ENCODE measurements around the gene PXMP2. TPM values are rescaled to one million over a fixed set of nuclear protein-coding genes. Genes with fewer than 3 reads are reported as not detected.

PXMP2 gene
- total RNA-seq, 1 donor from 2014 or later = 34.8 TPM

- H3K27me3 ChIP-seq (ENCODE audit: control insufficient read depth, insufficient read depth, low read length) = no peaks in the 10 kb centered on the region
- no peak overlapping the region for H3K4me3 ChIP-seq (ENCODE audit: low read depth, low read length)
- DNase-seq (ENCODE audit: low read depth) = no peak
- peaks cover under 1% of the 10 kb centered on the region for H3K36me3 ChIP-seq (ENCODE audit: control insufficient read depth, insufficient read depth, low read length)
- TF ChIP-seq CTCF (IDR thresholded peaks at IDR 0.05; ENCODE audit: insufficient read depth, low read length, poor library complexity, severe bottlenecking) = no peak
Measured at GRCh38 chr12:132724506-132725241, 37.3 kb downstream of the PXMP2 start.

GRCh38 chr12:132726386-132726785, 39.0 kb downstream of the PXMP2 start:
- no peak for DNase-seq (ENCODE audit: low read depth)
- H3K27me3 ChIP-seq (ENCODE audit: control insufficient read depth, insufficient read depth, low read length) = no peaks in the 10 kb centered on the region
- peaks cover 4% of the 10 kb centered on the region for H3K36me3 ChIP-seq (ENCODE audit: control insufficient read depth, insufficient read depth, low read length)
- H3K4me3 ChIP-seq (ENCODE audit: low read depth, low read length) = no peak overlapping the region
- TF ChIP-seq CTCF (IDR thresholded peaks at IDR 0.05; ENCODE audit: insufficient read depth, low read length, poor library complexity, severe bottlenecking) = no peak

GRCh38 chr12:132727091-132727794, 39.9 kb downstream of the PXMP2 start:
- H3K36me3 ChIP-seq (ENCODE audit: control insufficient read depth, insufficient read depth, low read length) = peaks cover 4% of the 10 kb centered on the region

GRCh38 chr12:132728502-132728901, 41.1 kb downstream of the PXMP2 start:
- TF ChIP-seq CTCF (IDR thresholded peaks at IDR 0.05; ENCODE audit: insufficient read depth, low read length, poor library complexity, severe bottlenecking) = no peak
- H3K36me3 ChIP-seq (ENCODE audit: control insufficient read depth, insufficient read depth, low read length) = peaks cover 4% of the 10 kb centered on the region
- no peaks in the 10 kb centered on the region for H3K27me3 ChIP-seq (ENCODE audit: control insufficient read depth, insufficient read depth, low read length)
- H3K4me3 ChIP-seq (ENCODE audit: low read depth, low read length) = no peak overlapping the region
- DNase-seq (ENCODE audit: low read depth) = no peak

More at GRCh38 chr12:132727091-132727794, 39.9 kb downstream of the PXMP2 start:
- Histone ChIP-seq H3K27me3 (ENCODE audit: control insufficient read depth, insufficient read depth, low read length) (no peaks in the 10 kb centered on the region), H3K4me3 (ENCODE audit: low read depth, low read length) (no peak overlapping the region)
- no peak for DNase-seq (ENCODE audit: low read depth)
- TF ChIP-seq CTCF (IDR thresholded peaks at IDR 0.05; ENCODE audit: insufficient read depth, low read length, poor library complexity, severe bottlenecking) = no peak

GRCh38 chr12:132729541-132730320, 42.3 kb downstream of the PXMP2 start:
- Histone ChIP-seq H3K27me3 (ENCODE audit: control insufficient read depth, insufficient read depth, low read length) (no peaks in the 10 kb centered on the region), H3K36me3 (ENCODE audit: control insufficient read depth, insufficient read depth, low read length) (peaks cover 4% of the 10 kb centered on the region), H3K4me3 (ENCODE audit: low read depth, low read length) (no peak overlapping the region)
- TF ChIP-seq CTCF (IDR thresholded peaks at IDR 0.05; ENCODE audit: insufficient read depth, low read length, poor library complexity, severe bottlenecking) = no peak
- no peak for DNase-seq (ENCODE audit: low read depth)
